GM12872 (cell line): ENCODE results near the gene FGF2.

Source experiments
- TF ChIP-seq, protein P1 (sequence below): IDR thresholded peaks from 3 replicates; pipeline ENCODE4 v1.5.1; 2011; ENCODE audit warnings: low read depth, mild to moderate bottlenecking, low read length, moderate library complexity; ENCODE audit not compliant: insufficient read depth

The FGF2 gene

GRCh38 chr4:122903766-122904288, 77.2 kb downstream of the FGF2 start:
- TF ChIP-seq, protein P1, sequence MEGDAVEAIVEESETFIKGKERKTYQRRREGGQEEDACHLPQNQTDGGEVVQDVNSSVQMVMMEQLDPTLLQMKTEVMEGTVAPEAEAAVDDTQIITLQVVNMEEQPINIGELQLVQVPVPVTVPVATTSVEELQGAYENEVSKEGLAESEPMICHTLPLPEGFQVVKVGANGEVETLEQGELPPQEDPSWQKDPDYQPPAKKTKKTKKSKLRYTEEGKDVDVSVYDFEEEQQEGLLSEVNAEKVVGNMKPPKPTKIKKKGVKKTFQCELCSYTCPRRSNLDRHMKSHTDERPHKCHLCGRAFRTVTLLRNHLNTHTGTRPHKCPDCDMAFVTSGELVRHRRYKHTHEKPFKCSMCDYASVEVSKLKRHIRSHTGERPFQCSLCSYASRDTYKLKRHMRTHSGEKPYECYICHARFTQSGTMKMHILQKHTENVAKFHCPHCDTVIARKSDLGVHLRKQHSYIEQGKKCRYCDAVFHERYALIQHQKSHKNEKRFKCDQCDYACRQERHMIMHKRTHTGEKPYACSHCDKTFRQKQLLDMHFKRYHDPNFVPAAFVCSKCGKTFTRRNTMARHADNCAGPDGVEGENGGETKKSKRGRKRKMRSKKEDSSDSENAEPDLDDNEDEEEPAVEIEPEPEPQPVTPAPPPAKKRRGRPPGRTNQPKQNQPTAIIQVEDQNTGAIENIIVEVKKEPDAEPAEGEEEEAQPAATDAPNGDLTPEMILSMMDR, result no peak

DNA sequence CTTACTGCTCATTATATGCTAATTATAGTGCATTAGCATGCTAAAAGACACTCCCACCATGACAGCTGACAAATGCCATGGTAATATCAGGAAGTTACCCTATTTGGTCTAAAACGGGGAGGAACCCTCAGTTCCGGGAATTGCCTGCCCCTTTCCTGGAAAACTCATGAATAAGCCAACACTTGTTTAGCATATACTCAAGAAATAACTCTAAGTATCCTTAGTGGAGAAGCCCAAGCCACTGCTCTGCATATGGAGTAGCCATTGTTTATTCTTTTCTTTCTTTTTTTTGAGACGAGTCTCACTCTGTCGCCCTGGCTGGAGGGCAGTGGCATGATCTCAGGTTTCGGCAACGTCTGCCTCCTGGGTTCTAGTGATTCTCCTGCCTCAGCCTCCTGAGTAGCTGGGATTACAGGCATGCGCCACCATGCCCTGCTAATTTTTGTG, 80.3 kb downstream of the FGF2 start:
- TF ChIP-seq, protein P1, result no peak

GRCh38 chr4:122908223-122908622, 81.6 kb downstream of the FGF2 start:
- TF ChIP-seq, protein P1, result no peak

DNA sequence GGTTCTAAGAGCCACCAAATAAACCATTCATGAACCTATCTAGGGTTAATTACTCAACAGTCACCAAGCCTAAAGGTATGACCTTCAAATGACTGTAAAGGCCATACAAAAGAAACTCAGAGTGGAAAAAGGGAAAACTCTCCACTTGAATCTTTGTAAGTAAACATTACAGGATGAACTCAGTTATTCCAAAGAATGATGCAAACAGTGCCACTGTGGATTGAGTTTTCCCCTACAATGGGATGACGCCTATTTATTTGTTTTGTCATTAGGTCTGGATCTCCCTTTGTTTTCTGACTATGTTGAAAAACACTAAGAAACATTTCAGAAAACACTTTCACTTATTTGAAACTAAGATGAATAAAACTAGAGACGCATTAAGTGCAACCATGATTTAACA, 83.1 kb downstream of the FGF2 start:
- TF ChIP-seq, protein P1, result no peak

GRCh38 chr4:122911588-122911987, 85.0 kb downstream of the FGF2 start:
- TF ChIP-seq, protein P1, result no peak

DNA sequence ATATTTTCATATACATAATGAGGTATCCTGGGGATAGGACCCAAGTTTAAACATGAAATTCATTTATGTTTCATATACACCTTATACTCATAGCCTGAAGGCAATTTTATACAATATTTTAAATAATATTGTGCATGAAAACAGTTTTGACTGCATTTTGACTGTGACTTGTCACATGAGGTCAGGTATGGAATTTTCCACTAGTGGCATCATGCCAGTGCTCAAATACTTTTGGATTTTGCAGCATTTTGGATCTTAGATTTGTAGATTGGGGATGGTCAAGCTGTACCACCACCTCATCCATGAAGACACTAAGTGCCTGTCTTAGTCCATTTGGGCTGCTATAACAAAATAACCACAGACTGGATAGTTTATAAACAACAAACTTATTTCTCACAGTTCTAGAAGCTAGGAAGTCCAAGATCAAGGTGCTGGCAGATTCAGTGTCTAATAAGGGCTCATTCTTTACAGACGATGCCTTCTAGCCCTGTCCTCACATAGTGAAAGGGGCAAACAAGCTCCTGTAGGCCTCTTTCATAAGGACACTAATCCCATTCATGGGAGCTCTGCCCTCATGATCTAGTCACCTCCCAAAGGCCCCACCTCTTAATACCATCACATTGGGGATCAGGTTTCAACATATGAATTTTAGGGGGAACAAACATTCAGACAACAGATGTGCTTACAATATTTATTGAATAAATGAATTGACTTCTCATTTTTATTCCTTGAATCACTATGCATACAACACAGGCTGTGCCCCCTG, 86.4 kb downstream of the FGF2 start:
- TF ChIP-seq, protein P1, result no peak

DNA sequence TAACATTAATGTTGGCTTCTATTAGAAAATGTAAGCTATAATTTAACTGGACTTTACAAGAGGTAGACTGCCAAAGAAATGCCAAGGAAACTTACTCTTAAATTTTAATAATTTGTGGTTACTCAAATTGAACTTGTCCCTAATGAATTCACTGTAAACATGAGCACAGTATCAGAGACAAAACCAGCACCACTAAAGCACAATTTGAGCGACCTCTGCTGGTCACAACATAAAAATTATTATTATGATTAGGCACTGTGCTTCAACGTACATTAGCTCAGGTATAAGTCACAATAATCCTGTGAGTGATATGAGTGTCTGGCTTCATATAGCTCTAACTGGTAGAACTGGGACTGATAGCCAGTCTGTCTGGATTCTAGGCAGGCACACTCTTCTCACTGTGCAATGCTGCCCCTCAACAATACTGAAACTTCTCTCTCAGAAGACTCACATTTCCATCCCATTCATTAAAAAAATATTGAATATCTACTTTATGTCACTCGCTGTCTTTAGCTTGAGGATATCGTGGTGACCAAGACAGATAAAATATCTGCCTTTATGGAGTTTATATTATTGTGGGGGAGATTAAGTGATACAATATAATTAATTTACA, 87.8 kb downstream of the FGF2 start:
- TF ChIP-seq, protein P1, result peak; percentile 67
